ENCODE data around the gene REV1. TPM values are rescaled to one million over a fixed set of nuclear protein-coding genes. Genes with fewer than 3 reads are reported as not detected.

The REV1 gene
- total and polyA plus RNA-seq, 11 donors, result 14.7 to 76.1 (median 32.2) TPM

- no peak overlapping the region for H3K27ac ChIP-seq
- no peaks in the 10 kb centered on the region for H3K36me3 ChIP-seq
- intact Hi-C loops (cut with DNase I), result no loop called here
- no peaks in the 10 kb centered on the region for H3K9me3 ChIP-seq
- H3K4me1 ChIP-seq, result no peaks in the 10 kb centered on the region
- TF ChIP-seq POLR2A (IDR thresholded peaks at IDR 0.05), result no peak
- no peak for TF ChIP-seq CTCF (IDR thresholded peaks at IDR 0.05)
- H3K4me3 ChIP-seq, result no peak overlapping the region
- 91 to 97% (median 95%) methylated on average over 2 of the region's 2 CpGs for WGBS, 4 donors
- no peaks in the 10 kb centered on the region for H3K27me3 ChIP-seq
- DNase-seq (no peak), ATAC-seq (no peak)
These were observed 32.3 kb upstream of the REV1 start for GRCh38 chr2:99522157-99522556.

- Histone ChIP-seq H3K27me3 (no peaks in the 10 kb centered on the region), H3K36me3 (no peaks in the 10 kb centered on the region), H3K9me3 (no peaks in the 10 kb centered on the region), H3K4me3 (no peak overlapping the region), H3K27ac (no peak overlapping the region), H3K4me1 (no peaks in the 10 kb centered on the region)
- TF ChIP-seq POLR2A (IDR thresholded peaks at IDR 0.05) (no peak), CTCF (IDR thresholded peaks at IDR 0.05) (no peak)
- WGBS, 4 donors, result 74 to 81% (median 79%) methylated on average over 3 of the region's 3 CpGs
- intact Hi-C loops (cut with DNase I), result no loop called here
- no peak for DNase-seq
- no peak for ATAC-seq
These were observed 31.0 kb upstream of the REV1 start for GRCh38 chr2:99520813-99521212.

- Histone ChIP-seq H3K4me1 (peaks cover 0 to under 1% (median 0%) of the 10 kb centered on the region in 12 donors), H3K27ac (no peak overlapping the region), H3K36me3 (no peaks in the 10 kb centered on the region), H3K27me3 (no peaks in the 10 kb centered on the region), H3K9me3 (no peaks in the 10 kb centered on the region), H3K4me3 (no peak overlapping the region)
- no peak for ATAC-seq
- DNase-seq, result no peak
- WGBS, 4 donors, result 88 to 93% (median 90%) methylated on average over 4 of the region's 4 CpGs
- intact Hi-C loops (cut with DNase I), result no loop called here
- TF ChIP-seq CTCF (IDR thresholded peaks at IDR 0.05) (no peak), POLR2A (IDR thresholded peaks at IDR 0.05) (no peak)
These were observed 30.4 kb upstream of the REV1 start for GRCh38 chr2:99520195-99520594.

- H3K36me3 ChIP-seq, result no peaks in the 10 kb centered on the region
- peaks cover 0 to 17% (median 6%) of the 10 kb centered on the region in 12 donors for H3K4me1 ChIP-seq
- no peak overlapping the region for H3K27ac ChIP-seq
- ATAC-seq (no peak), DNase-seq (no peak)
- 54 to 74% (median 63%) methylated on average over 4 of the region's 4 CpGs for WGBS, 4 donors
- H3K27me3 ChIP-seq, result no peaks in the 10 kb centered on the region
- intact Hi-C loops (cut with DNase I), result no loop called here
- H3K4me3 ChIP-seq, result no peak overlapping the region
- TF ChIP-seq CTCF (IDR thresholded peaks at IDR 0.05) (no peak), POLR2A (IDR thresholded peaks at IDR 0.05) (no peak)
- H3K9me3 ChIP-seq, result no peaks in the 10 kb centered on the region
These were observed 24.5 kb upstream of the REV1 start for GRCh38 chr2:99514357-99514756.
